22Rv1 (cell line): ENCODE results near the gene CLDN11.
A peak's percentile ranks its signal among the peaks of the same experiment; 100 is the strongest.

ENCODE experiments used
- H3K27ac ChIP-seq: fragments of 450-650 bp; 2 replicates; pipeline ENCODE4 v1.5.1; 2017
- ZFX ChIP-seq: fragments of 450-650 bp; IDR thresholded peaks from 2 replicates; pipeline ENCODE4 v1.6.1; 2017; ENCODE audit warnings: antibody characterized with exemption, borderline replicate concordance
- TF ChIP-seq, protein P1 (sequence below): fragments of 450-650 bp; IDR thresholded peaks from 2 replicates; pipeline ENCODE4 v1.5.1; 2017; ENCODE audit warnings: mild to moderate bottlenecking

Gene CLDN11

DNA sequence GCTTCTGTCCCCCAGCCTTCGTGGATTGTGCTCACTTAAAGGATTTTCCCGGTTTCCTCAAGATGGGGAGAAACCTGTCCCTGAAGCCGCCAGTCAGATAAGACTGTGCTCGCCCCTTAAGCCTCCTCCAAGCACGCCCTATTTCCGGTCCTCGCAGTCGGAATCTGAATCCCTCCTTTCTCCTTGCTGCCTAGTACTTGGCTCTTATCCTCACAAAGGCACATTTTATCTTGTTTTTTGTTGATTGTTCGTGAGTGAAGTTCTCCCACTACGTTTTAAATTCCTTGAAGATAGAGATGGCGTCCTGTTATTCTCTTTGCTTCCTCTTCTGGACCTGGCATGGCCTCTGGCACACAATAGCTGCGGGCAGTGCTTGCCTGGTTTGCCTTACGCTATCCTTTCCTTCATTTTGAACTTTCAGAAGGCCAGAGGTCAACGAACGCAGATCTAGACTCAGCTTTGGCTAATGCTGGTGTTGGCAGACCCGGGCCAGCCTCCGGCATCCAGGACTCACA is 1.7 kb downstream of the CLDN11 start:
- H3K27ac ChIP-seq: 0 out of 2 replicates have a peak overlapping the region, but pooled peaks have one; percentile 18
- TF ChIP-seq ZFX: no peak
- TF ChIP-seq, protein P1, sequence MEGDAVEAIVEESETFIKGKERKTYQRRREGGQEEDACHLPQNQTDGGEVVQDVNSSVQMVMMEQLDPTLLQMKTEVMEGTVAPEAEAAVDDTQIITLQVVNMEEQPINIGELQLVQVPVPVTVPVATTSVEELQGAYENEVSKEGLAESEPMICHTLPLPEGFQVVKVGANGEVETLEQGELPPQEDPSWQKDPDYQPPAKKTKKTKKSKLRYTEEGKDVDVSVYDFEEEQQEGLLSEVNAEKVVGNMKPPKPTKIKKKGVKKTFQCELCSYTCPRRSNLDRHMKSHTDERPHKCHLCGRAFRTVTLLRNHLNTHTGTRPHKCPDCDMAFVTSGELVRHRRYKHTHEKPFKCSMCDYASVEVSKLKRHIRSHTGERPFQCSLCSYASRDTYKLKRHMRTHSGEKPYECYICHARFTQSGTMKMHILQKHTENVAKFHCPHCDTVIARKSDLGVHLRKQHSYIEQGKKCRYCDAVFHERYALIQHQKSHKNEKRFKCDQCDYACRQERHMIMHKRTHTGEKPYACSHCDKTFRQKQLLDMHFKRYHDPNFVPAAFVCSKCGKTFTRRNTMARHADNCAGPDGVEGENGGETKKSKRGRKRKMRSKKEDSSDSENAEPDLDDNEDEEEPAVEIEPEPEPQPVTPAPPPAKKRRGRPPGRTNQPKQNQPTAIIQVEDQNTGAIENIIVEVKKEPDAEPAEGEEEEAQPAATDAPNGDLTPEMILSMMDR: no peak

DNA sequence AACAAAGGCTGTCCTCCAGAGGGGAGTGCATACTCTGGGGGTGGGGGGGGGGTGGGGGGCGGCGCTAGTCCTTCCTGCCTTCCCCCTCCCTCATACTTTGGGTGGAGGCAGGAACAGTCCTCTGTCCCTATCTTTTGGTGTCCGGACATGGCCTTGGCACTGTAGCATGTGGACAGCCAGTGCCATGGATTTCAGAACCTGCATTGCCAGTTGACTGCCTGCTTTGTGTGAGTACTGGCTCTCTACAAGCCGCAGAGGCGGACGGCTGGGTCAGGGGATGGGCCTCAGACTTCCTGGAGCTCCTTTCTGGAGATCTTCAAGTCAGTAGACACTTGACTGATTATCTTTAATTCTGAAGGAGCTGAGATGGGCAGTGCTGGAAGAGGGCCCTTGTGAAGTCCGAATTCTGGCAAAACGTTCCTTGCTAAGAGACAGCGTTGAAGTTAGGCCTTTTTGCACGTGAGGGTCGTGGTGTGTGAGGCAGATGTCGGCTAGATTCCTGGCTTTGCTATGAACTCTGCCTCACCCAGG is 2.5 kb downstream of the CLDN11 start:
- TF ChIP-seq, protein P1: no peak
- TF ChIP-seq ZFX: no peak
- 0 out of 2 replicates have a peak overlapping the region, but pooled peaks have one; percentile 26 for H3K27ac ChIP-seq

DNA sequence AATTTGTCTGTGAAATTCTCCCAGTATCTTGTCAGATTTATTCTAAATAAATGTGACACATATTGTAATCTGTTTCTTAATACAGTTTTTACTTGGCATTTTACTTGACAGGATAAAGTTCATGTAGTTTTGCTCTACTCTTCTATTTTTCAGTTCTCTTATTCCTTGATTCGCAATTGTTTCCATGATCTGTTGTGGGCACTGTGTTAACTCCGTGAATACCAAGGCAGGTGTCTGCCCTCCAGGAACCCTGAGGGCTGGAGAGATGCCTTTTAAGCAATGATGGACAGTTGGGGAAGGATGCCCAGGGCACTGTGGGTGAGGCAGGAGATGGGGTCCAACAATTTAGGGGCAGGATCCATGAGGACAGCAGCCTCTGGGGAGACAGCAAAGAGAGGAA is 3.1 kb downstream of the CLDN11 start:
- TF ChIP-seq ZFX: no peak
- TF ChIP-seq, protein P1: no peak
- 0 out of 2 replicates have a peak overlapping the region, but pooled peaks have one; percentile 26 for H3K27ac ChIP-seq

DNA sequence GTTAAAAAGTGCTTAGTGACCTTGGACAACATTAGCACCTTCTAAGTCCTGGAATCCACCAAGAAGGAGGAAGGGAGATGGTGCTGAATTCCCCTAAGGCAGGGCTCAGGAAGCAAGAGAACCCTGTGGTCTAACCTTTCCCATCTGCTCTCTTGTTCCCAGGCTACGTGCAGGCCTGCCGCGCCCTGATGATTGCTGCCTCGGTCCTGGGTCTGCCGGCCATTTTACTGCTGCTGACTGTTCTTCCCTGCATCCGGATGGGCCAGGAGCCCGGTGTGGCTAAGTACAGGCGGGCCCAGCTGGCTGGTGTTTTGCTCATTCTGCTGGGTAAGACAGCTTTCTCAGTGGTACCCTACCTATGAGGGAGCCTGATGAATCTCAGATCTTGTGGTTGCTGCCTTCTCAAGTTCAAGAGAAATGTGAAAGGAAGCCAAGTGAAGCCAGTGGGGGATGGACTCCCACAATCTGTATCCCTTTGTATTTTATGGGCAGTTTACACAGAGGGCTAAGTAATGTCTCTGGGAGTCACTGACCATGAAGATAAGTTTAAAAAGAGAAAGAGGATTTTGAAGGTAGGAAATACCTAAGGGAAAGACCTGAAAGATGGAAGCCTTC is 4.4 kb downstream of the CLDN11 start:
- TF ChIP-seq, protein P1: no peak
- TF ChIP-seq ZFX: no peak
- no peak overlapping the region for H3K27ac ChIP-seq

DNA sequence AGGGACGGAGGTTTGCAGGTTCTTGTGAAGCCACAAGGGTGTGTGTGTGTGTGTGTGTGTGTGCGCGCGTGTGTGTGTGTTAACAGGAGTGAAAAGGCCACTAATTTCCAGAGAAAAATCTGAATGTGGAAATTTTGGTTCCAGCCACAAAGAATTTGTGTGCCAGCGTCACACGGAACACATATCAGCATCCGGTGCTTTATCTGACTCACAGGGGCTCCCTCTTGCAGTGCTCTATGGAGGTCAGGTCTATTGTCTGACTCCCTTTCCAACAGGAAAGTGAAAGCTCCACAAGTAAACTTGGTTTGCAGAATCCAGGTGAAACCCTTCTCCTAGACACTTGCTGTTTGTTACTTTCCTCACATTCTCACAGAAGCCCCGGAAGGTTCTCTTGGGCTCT is 6.2 kb downstream of the CLDN11 start:
- TF ChIP-seq, protein P1: no peak
- TF ChIP-seq ZFX: no peak
- no peak overlapping the region for H3K27ac ChIP-seq

DNA sequence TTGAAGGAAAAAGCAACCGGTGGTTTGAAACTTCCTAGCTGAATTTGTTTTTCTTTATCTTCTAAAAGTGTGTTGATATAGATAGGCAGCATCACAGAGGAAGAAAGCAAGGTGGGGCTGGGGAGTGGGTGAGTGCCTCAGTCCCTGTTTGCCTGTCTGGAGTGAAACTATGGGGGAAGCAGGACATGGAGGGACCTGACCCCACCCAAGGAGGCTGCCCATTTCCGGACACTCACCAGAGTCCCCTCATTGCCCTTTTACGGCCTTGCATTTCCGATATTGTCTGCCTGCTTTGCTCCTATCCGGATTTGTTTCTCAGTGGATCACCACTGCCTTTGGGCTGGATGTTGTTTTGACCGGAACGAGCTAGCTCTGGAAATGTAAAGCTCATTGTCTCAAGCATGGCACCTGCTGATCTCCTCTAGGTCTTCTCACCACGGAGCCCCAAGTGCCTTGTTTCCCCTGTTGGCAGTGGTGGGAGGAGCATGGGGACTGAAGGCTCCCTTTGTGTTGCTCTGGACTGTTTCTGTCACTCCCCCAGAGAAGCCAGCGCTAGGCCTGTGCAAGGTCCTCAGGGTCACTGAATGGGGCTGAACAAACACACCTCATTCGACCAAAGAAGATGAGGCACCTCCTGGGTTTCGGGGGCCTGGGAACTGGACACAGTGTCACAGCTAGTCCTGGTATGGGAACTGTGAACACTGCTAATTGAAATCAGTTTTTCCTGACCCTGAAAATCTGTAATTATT is 7.0 kb downstream of the CLDN11 start:
- TF ChIP-seq, protein P1: no peak
- no peak for TF ChIP-seq ZFX
- H3K27ac ChIP-seq: no peak overlapping the region
